T-helper 1 cell treated with Interleukin-12 subunit alpha and Interleukin-12 subunit beta and Interleukin-4 antibody, amounts not matched to agents 30 ng/mL and 1 ng/mL, for 36 hours (primary cell): ENCODE measurements around the gene TM2D3. TPM values are rescaled to one million over a fixed set of nuclear protein-coding genes. Genes with fewer than 3 reads are reported as not detected.

Experiments used
- intact Hi-C: fragments of 100-400 bp; cut with micrococcal nuclease; formaldehyde crosslinking; loops from one replicate; pipeline ENCODE4 v1.15.1; 2024
- total RNA-seq: library from RNA; stranded (reverse); gene quantifications from 2 replicates; pipeline ENCODE4 v1.2.3, GENCODE V29; 2022

The TM2D3 gene
- total RNA-seq, 1 donor from 2014 or later: 44.4 TPM

- intact Hi-C loops: no loop called here
Measured at GRCh38 chr15:101609742-101610610, 42.2 kb downstream of the TM2D3 start.

GRCh38 chr15:101608201-101608600 is 44.0 kb downstream of the TM2D3 start:
- intact Hi-C loops: no loop called here

DNA sequence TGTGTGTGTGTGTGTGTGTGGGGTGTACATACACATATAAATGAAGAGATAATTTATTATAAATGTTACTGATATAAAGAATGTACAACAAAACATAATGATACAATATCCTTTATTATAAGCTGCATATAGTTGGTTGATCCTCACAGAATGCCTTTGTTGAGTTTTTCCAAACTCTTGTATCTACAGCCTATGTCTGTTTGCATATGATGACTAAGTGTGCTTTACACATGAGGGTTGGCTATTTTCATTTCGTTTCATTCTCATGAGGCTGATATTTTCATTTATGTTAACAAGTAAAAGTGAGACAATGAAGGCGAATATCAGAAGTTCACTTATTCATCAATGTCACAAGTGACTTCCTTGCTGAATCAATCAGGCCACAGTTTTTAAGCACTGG is 45.1 kb downstream of the TM2D3 start:
- intact Hi-C loops: no loop called here

DNA sequence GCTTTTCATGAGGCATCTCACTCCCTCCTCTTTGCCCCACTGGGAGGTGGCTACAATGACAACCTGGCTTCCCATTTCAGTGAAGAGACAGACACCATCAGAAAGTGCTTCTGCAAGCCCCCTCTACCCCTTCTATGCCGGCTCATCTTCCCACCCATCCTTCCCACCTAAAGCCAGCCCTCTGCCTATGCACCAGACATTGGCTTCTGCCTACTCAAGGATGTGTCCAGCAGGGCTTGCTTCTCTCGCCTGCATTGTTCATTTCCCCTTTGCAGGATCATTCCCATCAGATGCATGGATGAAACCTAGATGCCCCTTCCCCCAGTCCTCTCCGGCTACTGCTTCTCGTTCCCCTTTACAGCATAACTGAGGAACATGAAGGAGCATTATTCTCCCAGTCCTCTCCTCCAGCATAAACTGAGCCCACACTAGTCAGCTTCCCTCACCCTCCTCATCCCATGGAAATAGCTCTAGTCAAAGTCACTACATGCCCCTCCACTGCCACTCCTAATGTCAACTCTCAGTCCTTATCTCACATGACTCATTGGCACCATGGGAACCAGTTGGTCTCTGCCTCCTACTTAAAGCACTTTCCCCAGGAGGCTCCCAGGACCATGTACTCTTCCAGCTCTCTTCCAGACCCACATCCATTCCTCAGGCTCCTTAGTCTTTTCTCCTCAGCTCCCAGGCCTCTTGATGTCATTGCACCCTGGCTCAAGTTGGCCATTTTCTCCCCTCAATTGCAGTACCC is 47.9 kb downstream of the TM2D3 start:
- intact Hi-C loops: no loop called here

GRCh38 chr15:101602801-101603200 is 49.4 kb downstream of the TM2D3 start:
- intact Hi-C loops: no loop called here

DNA sequence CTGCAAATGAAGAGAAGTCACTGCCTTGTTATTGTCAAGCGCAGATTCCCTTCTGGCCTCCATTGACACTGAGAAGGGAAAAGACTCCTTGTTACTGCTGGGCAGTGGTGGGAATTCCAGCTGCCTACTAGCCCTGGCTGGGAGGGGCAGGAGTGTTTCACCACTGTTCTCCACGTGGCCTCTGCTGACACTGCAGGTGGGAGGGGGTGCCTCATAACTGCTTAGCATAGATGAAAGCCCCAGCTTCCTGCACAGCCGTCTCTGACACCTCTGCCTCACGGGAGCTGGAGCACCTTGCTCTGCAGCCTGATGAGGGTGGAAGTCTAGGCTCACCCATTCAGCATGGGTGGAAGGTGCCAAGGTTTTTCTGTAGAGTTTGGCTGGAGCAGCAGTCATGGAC is 52.1 kb downstream of the TM2D3 start:
- intact Hi-C loops: no loop called here

GRCh38 chr15:101599091-101599490 is 53.1 kb downstream of the TM2D3 start:
- intact Hi-C loops: no loop called here

DNA sequence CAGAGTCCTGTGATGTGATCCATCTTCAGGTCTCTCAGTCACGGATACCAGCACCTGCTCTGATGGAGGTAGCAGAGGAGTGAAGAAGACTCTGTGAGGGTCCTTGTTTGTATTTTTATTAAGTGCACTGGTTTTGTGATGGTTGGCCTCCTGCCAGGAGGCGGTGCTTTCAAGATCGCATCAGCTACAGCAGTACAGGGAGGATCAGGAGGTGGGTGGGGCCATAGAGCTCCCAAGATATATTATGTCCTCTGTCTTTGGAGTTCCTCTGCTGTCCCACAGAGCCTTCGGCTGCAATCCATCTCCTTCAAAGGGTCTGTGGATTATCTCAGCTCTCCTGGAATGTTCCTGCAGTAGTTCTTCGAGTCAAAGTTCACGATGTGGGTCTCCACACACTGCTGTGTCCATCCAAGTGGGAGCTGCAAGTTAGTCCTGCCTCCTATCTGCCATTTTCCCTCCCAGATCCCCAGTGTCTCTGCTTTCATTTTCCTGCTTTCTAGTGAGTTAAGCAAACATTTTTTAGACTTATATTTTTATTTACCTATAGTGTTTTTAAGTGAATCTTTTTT is 54.7 kb downstream of the TM2D3 start:
- intact Hi-C loops: no loop called here

- intact Hi-C loops: no loop called here
Measured at GRCh38 chr15:101596633-101597032, 55.5 kb downstream of the TM2D3 start.

Other genes with a start within 250 kb of the TM2D3 start
- 2.4 and 2.5 TPM in 2 replicates for gene PCSK6, start 162.7 kb downstream of the TM2D3 start, total RNA-seq
- gene TARS3, start 72.1 kb upstream of the TM2D3 start, total RNA-seq: 28.4 and 29.1 TPM in 2 replicates
- gene OR4F6, start 151.1 kb upstream of the TM2D3 start, total RNA-seq: not detected in 2 replicates
- not detected in 2 replicates for gene OR4F15, start 159.8 kb upstream of the TM2D3 start, total RNA-seq